ENCODE results near the gene EFNB2. TPM values are rescaled to one million over a fixed set of nuclear protein-coding genes. Genes with fewer than 3 reads are reported as not detected.

The EFNB2 gene
- total and polyA plus RNA-seq, 2 donors (not counting 3 experiments of a cell fraction or from before 2014, with no cell fraction given), result 50.4 to 69.5 TPM

DNA sequence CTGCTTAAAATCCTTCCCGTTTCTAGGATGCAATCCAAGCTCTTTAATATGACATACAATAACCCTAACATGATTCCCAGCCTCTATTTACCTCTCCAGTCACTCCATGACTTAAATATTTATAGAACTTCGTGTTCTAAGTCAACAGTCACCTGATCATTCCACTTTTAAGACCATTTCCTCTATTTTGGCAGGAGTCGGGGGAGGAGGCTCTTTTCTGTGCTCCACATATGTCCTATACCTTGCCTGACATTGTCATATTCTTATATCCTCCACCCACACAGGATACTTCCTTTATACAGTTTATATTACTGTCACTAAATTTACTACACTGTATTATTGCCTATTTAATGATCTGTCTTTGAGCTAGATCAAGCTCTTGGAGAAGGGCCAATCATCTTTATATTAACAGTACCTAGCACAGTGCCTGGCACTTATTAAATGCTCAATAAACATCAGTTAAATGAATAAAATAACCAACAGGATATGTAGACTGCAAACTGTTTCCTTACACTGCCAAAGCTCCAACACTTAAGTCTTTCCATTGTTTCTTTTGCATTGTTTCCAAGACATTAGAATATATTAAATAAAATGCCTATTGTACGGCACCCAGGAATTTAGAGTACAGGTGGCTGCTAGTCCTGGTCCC is 29.8 kb upstream of the EFNB2 start:
- dilution Hi-C loops (cut with MboI; ENCODE audit: extremely low pct_ligation_motif_present, low sequenced_read_pairs) (no loop called here), intact Hi-C loops (cut with micrococcal nuclease) (loop anchor here (5.0 to 10.0 kb wide), 3 partner anchors 117 to 890 kb away; no protein-coding TSS in a partner anchor)
- peaks cover 75% of the 10 kb centered on the region for H3K79me2 ChIP-seq (ENCODE audit: control insufficient read depth, insufficient read depth, low read length)
- H3K9ac ChIP-seq (replicated peaks; ENCODE audit: extremely low read depth, insufficient read depth, low read length), result no peak overlapping the region
- no peak overlapping the region for H2AFZ ChIP-seq (ENCODE audit: low read depth, low read length)
- ChIA-PET POLR2A (interaction anchor here (1.2 kb wide), 1 partner anchor 31 kb away, joined by 3 read pairs; no protein-coding TSS in a partner anchor), CTCF (interaction anchor here (1.1 to 5.7 kb wide), 5 partner anchors 8 to 1154 kb away, joined by 3 to 29 read pairs (median 3); partner anchors contain the start of gene EFNB2)
- no peaks in the 10 kb centered on the region for H3K36me3 ChIP-seq (ENCODE audit: control insufficient read depth in 2 of 2, extremely low read depth in 1 of 2, insufficient read depth in 2 of 2, low read length in 2 of 2)
- no peaks in the 10 kb centered on the region for H3K27me3 ChIP-seq (ENCODE audit: control insufficient read depth in 2 of 2, insufficient read depth in 2 of 2, low read length in 2 of 2)
- TF ChIP-seq JUN (IDR thresholded peaks at IDR 0.05; ENCODE audit: borderline replicate concordance, insufficient read depth, insufficient read length, low read depth), result no peak
- TF ChIP-seq EZH2 (IDR thresholded peaks at IDR 0.05; ENCODE audit: borderline replicate concordance, low read depth, low read length, severe bottlenecking), result no peak
- no peak for TF ChIP-seq POLR2A (IDR thresholded peaks at IDR 0.05; ENCODE audit: low read depth, low read length)
- TF ChIP-seq FOS (IDR thresholded peaks at IDR 0.05; ENCODE audit: borderline replicate concordance, insufficient read depth, low read length), result no peak
- TF ChIP-seq, protein P1, sequence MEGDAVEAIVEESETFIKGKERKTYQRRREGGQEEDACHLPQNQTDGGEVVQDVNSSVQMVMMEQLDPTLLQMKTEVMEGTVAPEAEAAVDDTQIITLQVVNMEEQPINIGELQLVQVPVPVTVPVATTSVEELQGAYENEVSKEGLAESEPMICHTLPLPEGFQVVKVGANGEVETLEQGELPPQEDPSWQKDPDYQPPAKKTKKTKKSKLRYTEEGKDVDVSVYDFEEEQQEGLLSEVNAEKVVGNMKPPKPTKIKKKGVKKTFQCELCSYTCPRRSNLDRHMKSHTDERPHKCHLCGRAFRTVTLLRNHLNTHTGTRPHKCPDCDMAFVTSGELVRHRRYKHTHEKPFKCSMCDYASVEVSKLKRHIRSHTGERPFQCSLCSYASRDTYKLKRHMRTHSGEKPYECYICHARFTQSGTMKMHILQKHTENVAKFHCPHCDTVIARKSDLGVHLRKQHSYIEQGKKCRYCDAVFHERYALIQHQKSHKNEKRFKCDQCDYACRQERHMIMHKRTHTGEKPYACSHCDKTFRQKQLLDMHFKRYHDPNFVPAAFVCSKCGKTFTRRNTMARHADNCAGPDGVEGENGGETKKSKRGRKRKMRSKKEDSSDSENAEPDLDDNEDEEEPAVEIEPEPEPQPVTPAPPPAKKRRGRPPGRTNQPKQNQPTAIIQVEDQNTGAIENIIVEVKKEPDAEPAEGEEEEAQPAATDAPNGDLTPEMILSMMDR (IDR thresholded peaks at IDR 0.05; ENCODE audit: extremely low read depth in 1 of 2, insufficient read depth in 1 of 2, low read depth in 1 of 2, low read length in 2 of 2), result no peak
- TF ChIP-seq MYC (IDR thresholded peaks at IDR 0.05; ENCODE audit: low read depth, low read length), result no peak
- no peak for TF ChIP-seq POLR2AphosphoS5 (IDR thresholded peaks at IDR 0.05; ENCODE audit: insufficient read depth, low read depth, low read length)
- no peak for TF ChIP-seq GATA2 (IDR thresholded peaks at IDR 0.05; ENCODE audit: insufficient read depth, insufficient read length, low read depth, low read length)
- TF ChIP-seq, protein P2, sequence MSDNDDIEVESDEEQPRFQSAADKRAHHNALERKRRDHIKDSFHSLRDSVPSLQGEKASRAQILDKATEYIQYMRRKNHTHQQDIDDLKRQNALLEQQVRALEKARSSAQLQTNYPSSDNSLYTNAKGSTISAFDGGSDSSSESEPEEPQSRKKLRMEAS (IDR thresholded peaks at IDR 0.05; ENCODE audit: insufficient read depth, insufficient read length), result no peak
- no peak overlapping the region for H3K27ac ChIP-seq (ENCODE audit: insufficient read depth, low read depth, low read length)
- peak overlapping the region in 1 of 3 experiments; percentile 98 for H3K4me3 ChIP-seq (replicated peaks in 1 of 3; ENCODE audit: insufficient read depth in 1 of 3, low read depth in 1 of 3, low read length in 3 of 3)
- peaks cover 33% of the 10 kb centered on the region for H3K4me1 ChIP-seq (ENCODE audit: control insufficient read depth, extremely low read depth, insufficient read depth, low read length)
- no peaks in the 10 kb centered on the region for H3K9me3 ChIP-seq (replicated peaks; ENCODE audit: control insufficient read depth, insufficient read depth, low read length)
- BruUV-seq (replicated peaks), result no TSS peak
- H3K9me1 ChIP-seq (replicated peaks; ENCODE audit: control insufficient read depth, extremely low read depth, insufficient read depth, low read length), result no peaks in the 10 kb centered on the region
- DNase-seq (ENCODE audit: low read depth, low spot score) (no peak), FAIRE-seq (no peak)
- peaks cover 26% of the 10 kb centered on the region for H4K20me1 ChIP-seq (replicated peaks; ENCODE audit: control insufficient read depth, extremely low read depth, insufficient read depth, low read length)
- H3K4me2 ChIP-seq (ENCODE audit: insufficient read depth, low read length), result peak overlapping the region; percentile 99
